PC-3 (cell line): ENCODE measurements around the gene ZDHHC13. TPM values are rescaled to one million over a fixed set of nuclear protein-coding genes. Genes with fewer than 3 reads are reported as not detected.

Experiments used
- ATAC-seq: fragments of 200-7000 bp; cut with Tn5 transposase; 2 replicates; pipeline ENCODE4 v1.9.1; 2020; ENCODE audit warnings: mild to moderate bottlenecking, moderate library complexity
- BruUV-seq: library from RNA; stranded (reverse); fragments of 400-500 nt; replicated peaks from 2 replicates; lab custom pipeline; 2021; lab: Mats Ljungman, UMichigan
- CTCF ChIA-PET: fragments of 300-600 bp; sonication (Branson Sonifier 250); formaldehyde crosslinking; loops from one replicate; lab custom pipeline; 2022; ENCODE audit warnings: antibody characterized with exemption; lab: Charles Lee
- POLR2A ChIA-PET: fragments of 300-600 bp; sonication (Branson Sonifier 250); formaldehyde crosslinking; loops from one replicate; lab custom pipeline; 2022; ENCODE audit warnings: antibody characterized with exemption; ENCODE audit not compliant: unreplicated experiment; lab: Charles Lee
- DNase-seq: peaks from one replicate; pipeline ENCODE4 v3.0.0-alpha.2; 2015
- H2AFZ ChIP-seq: fragments of 300-600 bp; sonication (generic); 2 replicates; pipeline ENCODE4 v1.6.0; 2016; ENCODE audit warnings: antibody characterized with exemption, low read length
- H3F3A ChIP-seq: fragments of 300-600 bp; sonication (generic); one replicate; pipeline ENCODE4 v1.6.0; 2017; ENCODE audit warnings: antibody characterized with exemption, low read length, control low read depth, mild to moderate bottlenecking; ENCODE audit not compliant: unreplicated experiment
- H3K27ac ChIP-seq: fragments of 300-600 bp; sonication (generic); 2 replicates; pipeline ENCODE4 v1.5.1; 2016; ENCODE audit warnings: mild to moderate bottlenecking, low read length
- H3K27me3 ChIP-seq: fragments of 300-600 bp; sonication (generic); 2 replicates; pipeline ENCODE4 v1.6.1; 2016; ENCODE audit warnings: low read length, mixed read lengths
- H3K36me3 ChIP-seq: fragments of 300-600 bp; sonication (generic); 2 replicates; pipeline ENCODE4 v1.6.1; 2016; ENCODE audit warnings: low read depth, mixed run types, low read length, mixed read lengths
- H3K4me1 ChIP-seq: fragments of 300-600 bp; sonication (generic); 2 replicates; pipeline ENCODE4 v1.5.1; 2016; ENCODE audit warnings: low read length; ENCODE audit not compliant: insufficient read depth
- H3K4me2 ChIP-seq: fragments of 300-600 bp; sonication (generic); 2 replicates; pipeline ENCODE4 v1.6.0; 2016; ENCODE audit warnings: low read length
- H3K4me3 ChIP-seq: fragments of 300-600 bp; sonication (generic); 2 replicates; pipeline ENCODE4 v1.5.1; 2016; ENCODE audit warnings: mild to moderate bottlenecking, low read length, mixed read lengths
- H3K79me2 ChIP-seq: fragments of 300-600 bp; sonication (generic); 2 replicates; pipeline ENCODE4 v1.6.1; 2017; ENCODE audit warnings: low read length, mixed read lengths
- H3K9ac ChIP-seq: fragments of 300-600 bp; sonication (generic); 2 replicates; pipeline ENCODE4 v1.6.0; 2016; ENCODE audit warnings: mild to moderate bottlenecking, low read length
- H3K9me2 ChIP-seq: fragments of 300-600 bp; sonication (generic); replicated peaks from 2 replicates; pipeline ENCODE4 v1.6.1; 2016; ENCODE audit warnings: mixed run types, low read length, mixed read lengths
- H3K9me3 ChIP-seq: fragments of 300-600 bp; sonication (generic); 2 replicates; pipeline ENCODE4 v1.6.1; 2016; ENCODE audit warnings: low read length, mixed read lengths
- H4K20me1 ChIP-seq: fragments of 300-600 bp; sonication (generic); 2 replicates; pipeline ENCODE4 v1.6.1; 2016; ENCODE audit warnings: low read length, mixed read lengths
- CTCF ChIP-seq: fragments of 300-600 bp; sonication (generic); conservative IDR thresholded peaks from 2 replicates; pipeline ENCODE4 v1.5.1; 2017; ENCODE audit warnings: antibody characterized with exemption, low read depth, mild to moderate bottlenecking, low read length
- EZH2 ChIP-seq: fragments of 300-600 bp; sonication (generic); IDR thresholded peaks from one replicate; pipeline ENCODE4 v1.6.1; 2017; ENCODE audit warnings: antibody characterized with exemption, mild to moderate bottlenecking, low read length; ENCODE audit not compliant: unreplicated experiment
- EZH2phosphoT487 ChIP-seq: fragments of 300-600 bp; sonication (generic); IDR thresholded peaks from 2 replicates; pipeline ENCODE4 v1.6.1; 2018; ENCODE audit warnings: mild to moderate bottlenecking, antibody characterized with exemption, low read length, borderline replicate concordance
- intact Hi-C: fragments of 100-400 bp; cut with micrococcal nuclease; formaldehyde crosslinking; loops from 2 replicates; pipeline ENCODE4 v1.9.0; 2023
- total RNA-seq: library from RNA; depleted of rRNA; stranded (reverse); fragments of >200 nt; gene quantifications from 2 replicates; pipeline ENCODE4 v1.2.3, GENCODE V29; 2014

Gene ZDHHC13
- total RNA-seq, 1 experiment from 2014 or later: 21.2 TPM

- intact Hi-C loops: loop anchor here (2.0 kb wide), 1 partner anchor 79 kb away; the partner anchor contains the start of gene E2F8
- no peak overlapping the region for H2AFZ ChIP-seq
- TF ChIP-seq EZH2phosphoT487 (no peak), EZH2 (no peak), CTCF (no peak)
- no peaks in the 10 kb centered on the region for H3K27me3 ChIP-seq
- H4K20me1 ChIP-seq: no peaks in the 10 kb centered on the region
- no peaks in the 10 kb centered on the region for H3K9me3 ChIP-seq
- H3K27ac ChIP-seq: no peak overlapping the region
- H3K4me2 ChIP-seq: no peak overlapping the region
- CTCF ChIA-PET: no interaction called here
- DNase-seq (no peak), ATAC-seq (no peak)
- H3K4me3 ChIP-seq: no peak overlapping the region
- H3K9ac ChIP-seq: no peak overlapping the region
- no peaks in the 10 kb centered on the region for H3K4me1 ChIP-seq
- no peaks in the 10 kb centered on the region for H3K79me2 ChIP-seq
- no peaks in the 10 kb centered on the region for H3F3A ChIP-seq
- BruUV-seq: no TSS peak
- H3K36me3 ChIP-seq: peaks cover 5% of the 10 kb centered on the region
- H3K9me2 ChIP-seq: no peaks in the 10 kb centered on the region
- POLR2A ChIA-PET: no interaction called here
Measured at GRCh38 chr11:19161651-19162050, 44.7 kb downstream of the ZDHHC13 start.

GRCh38 chr11:19162951-19163505 lies 46.1 kb downstream of the ZDHHC13 start:
- CTCF ChIA-PET: no interaction called here
- no peak for ATAC-seq
- peaks cover 8% of the 10 kb centered on the region; the same call in 1 of the 2 replicates for H3K36me3 ChIP-seq

More at GRCh38 chr11:19162951-19163505, 46.1 kb downstream of the ZDHHC13 start:
- H3K9me3 ChIP-seq: no peaks in the 10 kb centered on the region
- POLR2A ChIA-PET: no interaction called here
- no peak overlapping the region for H3K9ac ChIP-seq
- H4K20me1 ChIP-seq: no peaks in the 10 kb centered on the region
- H3K27ac ChIP-seq: no peak overlapping the region
- no peaks in the 10 kb centered on the region for H3K4me1 ChIP-seq
- no peaks in the 10 kb centered on the region for H3K9me2 ChIP-seq
- no peak overlapping the region for H3K4me2 ChIP-seq
- TF ChIP-seq EZH2phosphoT487 (no peak), CTCF (no peak), EZH2 (no peak)
- DNase-seq: no peak
- no peak overlapping the region for H3K4me3 ChIP-seq
- BruUV-seq: no TSS peak
- no peaks in the 10 kb centered on the region for H3F3A ChIP-seq
- intact Hi-C loops: no loop called here
- no peaks in the 10 kb centered on the region for H3K79me2 ChIP-seq
- H2AFZ ChIP-seq: no peak overlapping the region
- no peaks in the 10 kb centered on the region for H3K27me3 ChIP-seq
